Endodermal cell (in vitro differentiated cells): Measurements from ENCODE around the gene SEMA5A. TPM values are rescaled to one million over a fixed set of nuclear protein-coding genes. Genes with fewer than 3 reads are reported as not detected.

Experiments used
- DNase-seq: peaks from one replicate; pipeline ENCODE4 v3.0.0-alpha.2; 2017
- H3K27ac ChIP-seq: 2 replicates; pipeline ENCODE4 v1.5.1; 2013; ENCODE audit warnings: mild to moderate bottlenecking, low read depth, low read length, moderate library complexity
- H3K27me3 ChIP-seq: 2 replicates; pipeline ENCODE4 v1.6.1; 2013; ENCODE audit warnings: mild to moderate bottlenecking, low read length, moderate library complexity; ENCODE audit not compliant: insufficient read depth, control insufficient read depth, poor library complexity, severe bottlenecking
- H3K36me3 ChIP-seq: 2 replicates; pipeline ENCODE4 v1.7.0; 2013; ENCODE audit warnings: mild to moderate bottlenecking, low read length, moderate library complexity; ENCODE audit not compliant: control insufficient read depth, insufficient read depth
- H3K4me1 ChIP-seq: one replicate; pipeline ENCODE4 v1.7.0; 2013; ENCODE audit warnings: low read length; ENCODE audit not compliant: control insufficient read depth, insufficient read depth
- H3K4me3 ChIP-seq: 2 replicates; pipeline ENCODE4 v1.5.1; 2013; ENCODE audit warnings: mild to moderate bottlenecking, low read length, moderate library complexity
- H3K9ac ChIP-seq: 2 replicates; pipeline ENCODE4 v1.6.1; 2013; ENCODE audit warnings: mild to moderate bottlenecking, low read length, moderate library complexity; ENCODE audit not compliant: poor library complexity, severe bottlenecking; ENCODE audit errors: extremely low read depth
- H3K9me3 ChIP-seq: 2 replicates; pipeline ENCODE4 v1.6.1; 2013; ENCODE audit warnings: mild to moderate bottlenecking, low read length, moderate library complexity; ENCODE audit not compliant: control insufficient read depth
- H3K27ac Mint-ChIP-seq: 2 replicates; pipeline ENCODE4 v1.8.0; 2020; ENCODE audit warnings: mixed read lengths
- H3K27me3 Mint-ChIP-seq: 2 replicates; pipeline ENCODE4 v1.8.0; 2021; ENCODE audit warnings: mild to moderate bottlenecking, mixed read lengths; ENCODE audit not compliant: insufficient read depth
- H3K36me3 Mint-ChIP-seq: 2 replicates; pipeline ENCODE4 v1.8.0; 2020; ENCODE audit warnings: low read depth, mixed read lengths
- H3K4me1 Mint-ChIP-seq: 2 replicates; pipeline ENCODE4 v1.8.0; 2020; ENCODE audit warnings: mixed read lengths
- H3K4me3 Mint-ChIP-seq: 2 replicates; pipeline ENCODE4 v1.8.0; 2020; ENCODE audit warnings: mild to moderate bottlenecking, moderate library complexity, mixed read lengths
- H3K9me3 Mint-ChIP-seq: 2 replicates; pipeline ENCODE4 v1.8.0; 2020; ENCODE audit warnings: mild to moderate bottlenecking, mixed read lengths
- CTCF ChIP-seq: fragments of 200-600 bp; sonication (generic); conservative IDR thresholded peaks from 2 replicates; pipeline ENCODE4 v1.5.0; 2021; ENCODE audit warnings: antibody characterized with exemption, mild to moderate bottlenecking
- WGBS, 2 experiments: methylation state at CpG; one replicate each; pipeline versions ENCODE4 v1.1.5 to v1.1.7; 2013; ENCODE audit warnings: missing lambda C conversion rate in 2 of 2, mixed read lengths in 1 of 2; ENCODE audit not compliant: insufficient coverage in 1 of 2, insufficient read length in 1 of 2; 5-methylcytosine and 5-hydroxymethylcytosine counted together
- total RNA-seq, 2 donors: library from RNA; stranded (reverse); fragmentation: NEBNext Ultra II Directional in 1 of 2; extraction: Animal tissue kit (Norgen Biotek cat#: 25700) in 1 of 2; gene quantifications; 2 replicates in 1 of 2; 3 replicates in 1 of 2; pipeline ENCODE4 v1.2.1, GENCODE V29; 2021

The SEMA5A gene
- total RNA-seq, 2 donors from 2014 or later = 46.8 to 77.8 TPM

GRCh38 chr5:9482381-9482780, 63.5 kb downstream of the SEMA5A start:
- TF ChIP-seq CTCF = no peak
- no peak for DNase-seq
- Mint-ChIP-seq H3K4me3 (no peak overlapping the region), H3K27me3 (no peaks in the 10 kb centered on the region), H3K9me3 (peaks cover 29% of the 10 kb centered on the region), H3K36me3 (peaks cover 58% of the 10 kb centered on the region), H3K27ac (no peak overlapping the region), H3K4me1 (peaks cover 6% of the 10 kb centered on the region)
- no peak overlapping the region for H3K9ac ChIP-seq
- no peak overlapping the region for H3K4me3 ChIP-seq
- peaks cover 36% of the 10 kb centered on the region for H3K9me3 ChIP-seq
- 96 to 100% methylated on average over 1 to 2 of the region's 2 CpGs for WGBS, 2 experiments
- no peaks in the 10 kb centered on the region for H3K27me3 ChIP-seq
- H3K27ac ChIP-seq = no peak overlapping the region
- H3K4me1 ChIP-seq = no peaks in the 10 kb centered on the region
- peaks cover 69% of the 10 kb centered on the region for H3K36me3 ChIP-seq

- H3K27ac ChIP-seq = no peak overlapping the region
- no peak overlapping the region for H3K27ac Mint-ChIP-seq
- H3K9ac ChIP-seq = no peak overlapping the region
- H3K36me3 Mint-ChIP-seq = peaks cover 49% of the 10 kb centered on the region
- H3K9me3 ChIP-seq = peaks cover 26% of the 10 kb centered on the region
- peaks cover 30% of the 10 kb centered on the region for H3K9me3 Mint-ChIP-seq
- no peak for DNase-seq
- H3K27me3 Mint-ChIP-seq = no peaks in the 10 kb centered on the region
- no peak overlapping the region for H3K4me3 ChIP-seq
- 99 to 100% methylated on average over 1 to 3 of the region's 3 CpGs for WGBS, 2 experiments
- H3K4me3 Mint-ChIP-seq = no peak overlapping the region
- H3K36me3 ChIP-seq = peaks cover 61% of the 10 kb centered on the region
- no peaks in the 10 kb centered on the region for H3K4me1 ChIP-seq
- H3K4me1 Mint-ChIP-seq = peaks cover 6% of the 10 kb centered on the region
- TF ChIP-seq CTCF = no peak
- H3K27me3 ChIP-seq = no peaks in the 10 kb centered on the region
These were observed 65.4 kb downstream of the SEMA5A start for GRCh38 chr5:9480499-9480898.

GRCh38 chr5:9479990-9480389, 65.9 kb downstream of the SEMA5A start:
- Histone ChIP-seq H3K27me3 (no peaks in the 10 kb centered on the region), H3K27ac (no peak overlapping the region), H3K36me3 (peaks cover 61% of the 10 kb centered on the region), H3K9me3 (peaks cover 26% of the 10 kb centered on the region), H3K4me1 (no peaks in the 10 kb centered on the region), H3K4me3 (no peak overlapping the region), H3K9ac (no peak overlapping the region)
- Mint-ChIP-seq H3K27ac (no peak overlapping the region), H3K9me3 (peaks cover 29% of the 10 kb centered on the region), H3K4me3 (no peak overlapping the region), H3K27me3 (no peaks in the 10 kb centered on the region), H3K4me1 (peaks cover 6% of the 10 kb centered on the region), H3K36me3 (peaks cover 47% of the 10 kb centered on the region)
- 87 to 95% methylated on average over 3 of the region's 3 CpGs for WGBS, 2 experiments
- no peak for TF ChIP-seq CTCF
- no peak for DNase-seq
